ENCODE data around the gene DPEP2.

DNA sequence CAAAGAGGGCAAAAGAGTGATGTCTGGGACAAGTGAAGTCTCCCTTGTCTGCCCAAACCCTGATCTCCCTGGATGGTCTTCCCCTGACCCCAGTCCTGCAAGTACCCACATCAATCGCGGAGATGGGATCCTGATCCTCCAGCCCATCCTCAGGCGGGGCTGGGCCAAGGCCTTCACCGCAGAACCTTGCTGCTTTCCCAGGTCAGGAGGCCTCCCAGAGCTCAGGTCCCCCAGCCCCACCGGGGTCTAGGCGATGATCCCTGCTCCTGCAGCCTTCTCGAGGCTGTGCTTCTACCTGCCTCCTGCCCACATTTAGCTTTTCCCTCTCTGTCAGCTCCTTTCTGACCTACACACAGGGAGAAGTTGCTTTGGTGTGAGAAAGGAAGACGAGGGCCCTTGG lies 37.1 kb downstream of the DPEP2 start:
- TF ChIP-seq, protein P1, sequence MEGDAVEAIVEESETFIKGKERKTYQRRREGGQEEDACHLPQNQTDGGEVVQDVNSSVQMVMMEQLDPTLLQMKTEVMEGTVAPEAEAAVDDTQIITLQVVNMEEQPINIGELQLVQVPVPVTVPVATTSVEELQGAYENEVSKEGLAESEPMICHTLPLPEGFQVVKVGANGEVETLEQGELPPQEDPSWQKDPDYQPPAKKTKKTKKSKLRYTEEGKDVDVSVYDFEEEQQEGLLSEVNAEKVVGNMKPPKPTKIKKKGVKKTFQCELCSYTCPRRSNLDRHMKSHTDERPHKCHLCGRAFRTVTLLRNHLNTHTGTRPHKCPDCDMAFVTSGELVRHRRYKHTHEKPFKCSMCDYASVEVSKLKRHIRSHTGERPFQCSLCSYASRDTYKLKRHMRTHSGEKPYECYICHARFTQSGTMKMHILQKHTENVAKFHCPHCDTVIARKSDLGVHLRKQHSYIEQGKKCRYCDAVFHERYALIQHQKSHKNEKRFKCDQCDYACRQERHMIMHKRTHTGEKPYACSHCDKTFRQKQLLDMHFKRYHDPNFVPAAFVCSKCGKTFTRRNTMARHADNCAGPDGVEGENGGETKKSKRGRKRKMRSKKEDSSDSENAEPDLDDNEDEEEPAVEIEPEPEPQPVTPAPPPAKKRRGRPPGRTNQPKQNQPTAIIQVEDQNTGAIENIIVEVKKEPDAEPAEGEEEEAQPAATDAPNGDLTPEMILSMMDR (IDR thresholded peaks at IDR 0.05): no peak
- TF ChIP-seq POLR2A (IDR thresholded peaks at IDR 0.05): no peak
